EL (cell line): Measurements from ENCODE around the gene STAT5B.
A peak's percentile ranks its signal among the peaks of the same experiment; 100 is the strongest.
"Not testable (repeated sequence)": the region's sequence is repeated elsewhere in the genome, so short reads cannot be mapped to it uniquely, and the experiment has no call there.

ENCODE experiments used
- DNase-seq: peaks from one replicate; pipeline ENCODE4 v3.0.0-alpha.2; 2016

Gene STAT5B

GRCh38 chr17:42276359-42276608 is at the start of gene STAT5B:
TSS of gene STAT5B (minus strand) at chr17:42276391. CDS start at chr17:42232127, 44,264 bp downstream.
- DNase-seq: peak; percentile 66

- DNase-seq: peak; percentile 92
Observed at GRCh38 chr17:42325026-42325425, 48.8 kb upstream of the STAT5B start.

GRCh38 chr17:42323268-42323773 is 47.1 kb upstream of the STAT5B start:
- DNase-seq: no peak

GRCh38 chr17:42322382-42323267 is 46.4 kb upstream of the STAT5B start:
- peak; percentile 91 for DNase-seq

GRCh38 chr17:42321555-42321954 is 45.4 kb upstream of the STAT5B start:
- no peak for DNase-seq

- not testable (repeated sequence) for DNase-seq
Observed at GRCh38 chr17:42317967-42318366, 41.8 kb upstream of the STAT5B start.

GRCh38 chr17:42317266-42317845 is 41.2 kb upstream of the STAT5B start:
- no peak for DNase-seq

- no peak for DNase-seq
Observed at GRCh38 chr17:42316755-42317154, 40.6 kb upstream of the STAT5B start.

GRCh38 chr17:42315402-42316156 is 39.4 kb upstream of the STAT5B start:
- DNase-seq: no peak

GRCh38 chr17:42313773-42314566 is 37.8 kb upstream of the STAT5B start:
- DNase-seq: no peak

- DNase-seq: no peak
Observed at GRCh38 chr17:42313389-42313772, 37.2 kb upstream of the STAT5B start.

GRCh38 chr17:42312285-42313130 is 36.3 kb upstream of the STAT5B start:
- peak; percentile 88 for DNase-seq

- DNase-seq: no peak
Observed at GRCh38 chr17:42312035-42312284, 35.8 kb upstream of the STAT5B start.

GRCh38 chr17:42311240-42312034 is 35.2 kb upstream of the STAT5B start:
- peak; percentile 86 for DNase-seq

GRCh38 chr17:42310787-42311215 is 34.6 kb upstream of the STAT5B start:
- DNase-seq: no peak

GRCh38 chr17:42309986-42310786 is 34.0 kb upstream of the STAT5B start:
- DNase-seq: no peak

- no peak for DNase-seq
Observed at GRCh38 chr17:42309142-42309541, 33.0 kb upstream of the STAT5B start.

- DNase-seq: no peak
Observed at GRCh38 chr17:42308446-42308845, 32.3 kb upstream of the STAT5B start.

GRCh38 chr17:42307362-42307927 is 31.3 kb upstream of the STAT5B start:
- DNase-seq: no peak

- no peak for DNase-seq
Observed at GRCh38 chr17:42306385-42306667, 30.1 kb upstream of the STAT5B start.
